Spleen (tissue), 7 donors: ENCODE measurements around the gene PLOD2.

Experiments
- POLR2A ChIP-seq, 3 donors: fragments of 450-650 bp; IDR thresholded peaks; one replicate each; pipeline ENCODE4 v1.5.1; 2017; ENCODE audit warnings: antibody characterized with exemption in 3 of 3, mild to moderate bottlenecking in 1 of 3
- POLR2AphosphoS5 ChIP-seq, 3 donors: sonication (generic); formaldehyde crosslinking; IDR thresholded peaks; one replicate each; pipeline ENCODE4 v1.5.1; 2017; ENCODE audit warnings: antibody characterized with exemption in 3 of 3
- TF ChIP-seq, protein P1 (sequence below), 11 experiments: fragments of 200-600 bp in 7 of 11; fragments of 450-650 bp in 4 of 11; sonication (generic) in 4 of 11; IDR thresholded peaks in 8 of 11; conservative IDR thresholded peaks in 3 of 11; 1 replicate in 7 of 11; 2 replicates in 4 of 11; pipeline versions ENCODE4 v1.4.0 to v1.8.0; 2016 to 2021; ENCODE audit warnings: antibody characterized with exemption in 11 of 11, inconsistent platforms in 4 of 11, mild to moderate bottlenecking in 1 of 11
- donor health status: DM: no; HTN: no; CAD: no; lungs with moderate emphysema.
- donor health status: DM: no; HTN: no; CAD: no.
- donor health status: DM: no; HTN: no; CAD: no.

- TF ChIP-seq, protein P1, sequence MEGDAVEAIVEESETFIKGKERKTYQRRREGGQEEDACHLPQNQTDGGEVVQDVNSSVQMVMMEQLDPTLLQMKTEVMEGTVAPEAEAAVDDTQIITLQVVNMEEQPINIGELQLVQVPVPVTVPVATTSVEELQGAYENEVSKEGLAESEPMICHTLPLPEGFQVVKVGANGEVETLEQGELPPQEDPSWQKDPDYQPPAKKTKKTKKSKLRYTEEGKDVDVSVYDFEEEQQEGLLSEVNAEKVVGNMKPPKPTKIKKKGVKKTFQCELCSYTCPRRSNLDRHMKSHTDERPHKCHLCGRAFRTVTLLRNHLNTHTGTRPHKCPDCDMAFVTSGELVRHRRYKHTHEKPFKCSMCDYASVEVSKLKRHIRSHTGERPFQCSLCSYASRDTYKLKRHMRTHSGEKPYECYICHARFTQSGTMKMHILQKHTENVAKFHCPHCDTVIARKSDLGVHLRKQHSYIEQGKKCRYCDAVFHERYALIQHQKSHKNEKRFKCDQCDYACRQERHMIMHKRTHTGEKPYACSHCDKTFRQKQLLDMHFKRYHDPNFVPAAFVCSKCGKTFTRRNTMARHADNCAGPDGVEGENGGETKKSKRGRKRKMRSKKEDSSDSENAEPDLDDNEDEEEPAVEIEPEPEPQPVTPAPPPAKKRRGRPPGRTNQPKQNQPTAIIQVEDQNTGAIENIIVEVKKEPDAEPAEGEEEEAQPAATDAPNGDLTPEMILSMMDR (IDR thresholded peaks at IDR 0.05 in 8 of 11, conservative IDR thresholded peaks at IDR 0.05 in 3 of 11), result no peak
- TF ChIP-seq POLR2A (IDR thresholded peaks at IDR 0.05) (no peak), POLR2AphosphoS5 (IDR thresholded peaks at IDR 0.05) (no peak)
Measured at GRCh38 chr3:146136647-146137046, 24.3 kb downstream of the PLOD2 start.
